ENCODE results near the gene SMIM12. TPM values are rescaled to one million over a fixed set of nuclear protein-coding genes. Genes with fewer than 3 reads are reported as not detected.

SMIM12 gene
- total and polyA plus RNA-seq, 2 of the 8 experiments (the other 6 are each of a cell fraction or from before 2014, with no cell fraction given): 40.9 to 49.2 TPM

DNA sequence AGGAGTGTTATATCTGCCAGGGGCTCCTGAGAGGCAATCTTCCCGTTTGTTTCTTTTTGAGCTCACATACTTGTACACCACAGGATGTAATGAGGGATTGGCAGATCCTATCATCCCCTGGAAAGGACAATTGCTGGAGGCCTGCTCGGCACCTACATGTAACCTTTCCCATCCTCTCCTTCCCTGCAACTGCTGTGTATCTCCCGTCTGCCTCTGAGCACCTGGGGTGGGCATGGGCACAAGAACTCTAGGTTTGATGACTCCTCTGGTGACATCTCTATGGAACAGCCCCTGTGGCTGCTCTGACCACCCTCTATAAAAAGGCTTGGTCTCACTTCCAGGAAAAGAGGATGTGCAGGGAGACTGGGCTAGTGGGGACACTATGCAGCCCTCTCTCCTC, 25.0 kb upstream of the SMIM12 start (continued):
- TF ChIP-seq, protein P1, sequence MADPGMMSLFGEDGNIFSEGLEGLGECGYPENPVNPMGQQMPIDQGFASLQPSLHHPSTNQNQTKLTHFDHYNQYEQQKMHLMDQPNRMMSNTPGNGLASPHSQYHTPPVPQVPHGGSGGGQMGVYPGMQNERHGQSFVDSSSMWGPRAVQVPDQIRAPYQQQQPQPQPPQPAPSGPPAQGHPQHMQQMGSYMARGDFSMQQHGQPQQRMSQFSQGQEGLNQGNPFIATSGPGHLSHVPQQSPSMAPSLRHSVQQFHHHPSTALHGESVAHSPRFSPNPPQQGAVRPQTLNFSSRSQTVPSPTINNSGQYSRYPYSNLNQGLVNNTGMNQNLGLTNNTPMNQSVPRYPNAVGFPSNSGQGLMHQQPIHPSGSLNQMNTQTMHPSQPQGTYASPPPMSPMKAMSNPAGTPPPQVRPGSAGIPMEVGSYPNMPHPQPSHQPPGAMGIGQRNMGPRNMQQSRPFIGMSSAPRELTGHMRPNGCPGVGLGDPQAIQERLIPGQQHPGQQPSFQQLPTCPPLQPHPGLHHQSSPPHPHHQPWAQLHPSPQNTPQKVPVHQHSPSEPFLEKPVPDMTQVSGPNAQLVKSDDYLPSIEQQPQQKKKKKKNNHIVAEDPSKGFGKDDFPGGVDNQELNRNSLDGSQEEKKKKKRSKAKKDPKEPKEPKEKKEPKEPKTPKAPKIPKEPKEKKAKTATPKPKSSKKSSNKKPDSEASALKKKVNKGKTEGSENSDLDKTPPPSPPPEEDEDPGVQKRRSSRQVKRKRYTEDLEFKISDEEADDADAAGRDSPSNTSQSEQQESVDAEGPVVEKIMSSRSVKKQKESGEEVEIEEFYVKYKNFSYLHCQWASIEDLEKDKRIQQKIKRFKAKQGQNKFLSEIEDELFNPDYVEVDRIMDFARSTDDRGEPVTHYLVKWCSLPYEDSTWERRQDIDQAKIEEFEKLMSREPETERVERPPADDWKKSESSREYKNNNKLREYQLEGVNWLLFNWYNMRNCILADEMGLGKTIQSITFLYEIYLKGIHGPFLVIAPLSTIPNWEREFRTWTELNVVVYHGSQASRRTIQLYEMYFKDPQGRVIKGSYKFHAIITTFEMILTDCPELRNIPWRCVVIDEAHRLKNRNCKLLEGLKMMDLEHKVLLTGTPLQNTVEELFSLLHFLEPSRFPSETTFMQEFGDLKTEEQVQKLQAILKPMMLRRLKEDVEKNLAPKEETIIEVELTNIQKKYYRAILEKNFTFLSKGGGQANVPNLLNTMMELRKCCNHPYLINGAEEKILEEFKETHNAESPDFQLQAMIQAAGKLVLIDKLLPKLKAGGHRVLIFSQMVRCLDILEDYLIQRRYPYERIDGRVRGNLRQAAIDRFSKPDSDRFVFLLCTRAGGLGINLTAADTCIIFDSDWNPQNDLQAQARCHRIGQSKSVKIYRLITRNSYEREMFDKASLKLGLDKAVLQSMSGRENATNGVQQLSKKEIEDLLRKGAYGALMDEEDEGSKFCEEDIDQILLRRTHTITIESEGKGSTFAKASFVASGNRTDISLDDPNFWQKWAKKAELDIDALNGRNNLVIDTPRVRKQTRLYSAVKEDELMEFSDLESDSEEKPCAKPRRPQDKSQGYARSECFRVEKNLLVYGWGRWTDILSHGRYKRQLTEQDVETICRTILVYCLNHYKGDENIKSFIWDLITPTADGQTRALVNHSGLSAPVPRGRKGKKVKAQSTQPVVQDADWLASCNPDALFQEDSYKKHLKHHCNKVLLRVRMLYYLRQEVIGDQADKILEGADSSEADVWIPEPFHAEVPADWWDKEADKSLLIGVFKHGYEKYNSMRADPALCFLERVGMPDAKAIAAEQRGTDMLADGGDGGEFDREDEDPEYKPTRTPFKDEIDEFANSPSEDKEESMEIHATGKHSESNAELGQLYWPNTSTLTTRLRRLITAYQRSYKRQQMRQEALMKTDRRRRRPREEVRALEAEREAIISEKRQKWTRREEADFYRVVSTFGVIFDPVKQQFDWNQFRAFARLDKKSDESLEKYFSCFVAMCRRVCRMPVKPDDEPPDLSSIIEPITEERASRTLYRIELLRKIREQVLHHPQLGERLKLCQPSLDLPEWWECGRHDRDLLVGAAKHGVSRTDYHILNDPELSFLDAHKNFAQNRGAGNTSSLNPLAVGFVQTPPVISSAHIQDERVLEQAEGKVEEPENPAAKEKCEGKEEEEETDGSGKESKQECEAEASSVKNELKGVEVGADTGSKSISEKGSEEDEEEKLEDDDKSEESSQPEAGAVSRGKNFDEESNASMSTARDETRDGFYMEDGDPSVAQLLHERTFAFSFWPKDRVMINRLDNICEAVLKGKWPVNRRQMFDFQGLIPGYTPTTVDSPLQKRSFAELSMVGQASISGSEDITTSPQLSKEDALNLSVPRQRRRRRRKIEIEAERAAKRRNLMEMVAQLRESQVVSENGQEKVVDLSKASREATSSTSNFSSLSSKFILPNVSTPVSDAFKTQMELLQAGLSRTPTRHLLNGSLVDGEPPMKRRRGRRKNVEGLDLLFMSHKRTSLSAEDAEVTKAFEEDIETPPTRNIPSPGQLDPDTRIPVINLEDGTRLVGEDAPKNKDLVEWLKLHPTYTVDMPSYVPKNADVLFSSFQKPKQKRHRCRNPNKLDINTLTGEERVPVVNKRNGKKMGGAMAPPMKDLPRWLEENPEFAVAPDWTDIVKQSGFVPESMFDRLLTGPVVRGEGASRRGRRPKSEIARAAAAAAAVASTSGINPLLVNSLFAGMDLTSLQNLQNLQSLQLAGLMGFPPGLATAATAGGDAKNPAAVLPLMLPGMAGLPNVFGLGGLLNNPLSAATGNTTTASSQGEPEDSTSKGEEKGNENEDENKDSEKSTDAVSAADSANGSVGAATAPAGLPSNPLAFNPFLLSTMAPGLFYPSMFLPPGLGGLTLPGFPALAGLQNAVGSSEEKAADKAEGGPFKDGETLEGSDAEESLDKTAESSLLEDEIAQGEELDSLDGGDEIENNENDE (IDR thresholded peaks at IDR 0.05; ENCODE audit: insufficient replicate concordance, low read length): no peak
- TF ChIP-seq MAFK (IDR thresholded peaks at IDR 0.05; ENCODE audit: low read depth, low read length) (no peak), SP2 (IDR thresholded peaks at IDR 0.05; ENCODE audit: low read length) (no peak), SIX5 (IDR thresholded peaks at IDR 0.05; ENCODE audit: low read depth, low read length) (no peak)
